Cardiac ventricle fibroblast (primary cell): Measurements from ENCODE around the gene IKBKG. TPM values are rescaled to one million over a fixed set of nuclear protein-coding genes. Genes with fewer than 3 reads are reported as not detected.

Source experiments
- total RNA-seq: library from RNA; depleted of rRNA; stranded (reverse); fragments of >200 nt; gene quantifications from 2 replicates; pipeline ENCODE4 v1.2.3, GENCODE V29; 2015

The IKBKG gene, protein sequence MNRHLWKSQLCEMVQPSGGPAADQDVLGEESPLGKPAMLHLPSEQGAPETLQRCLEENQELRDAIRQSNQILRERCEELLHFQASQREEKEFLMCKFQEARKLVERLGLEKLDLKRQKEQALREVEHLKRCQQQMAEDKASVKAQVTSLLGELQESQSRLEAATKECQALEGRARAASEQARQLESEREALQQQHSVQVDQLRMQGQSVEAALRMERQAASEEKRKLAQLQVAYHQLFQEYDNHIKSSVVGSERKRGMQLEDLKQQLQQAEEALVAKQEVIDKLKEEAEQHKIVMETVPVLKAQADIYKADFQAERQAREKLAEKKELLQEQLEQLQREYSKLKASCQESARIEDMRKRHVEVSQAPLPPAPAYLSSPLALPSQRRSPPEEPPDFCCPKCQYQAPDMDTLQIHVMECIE
- total RNA-seq: 12.6 and 16.6 TPM in 2 replicates

GRCh38 chrX:154547245-154548027, at the start of gene IKBKG:
TSS of gene IKBKG (plus strand) at chrX:154547620. CDS start at chrX:154552003, 4,383 bp downstream.

GRCh38 chrX:154515966-154516655, 31.3 kb upstream of the IKBKG start, which contains the start of gene FAM3A:
TSS of gene FAM3A (minus strand) at chrX:154516232. CDS start at chrX:154515772, 460 bp downstream.

GRCh38 chrX:154546354-154547244, 821 bp upstream of the IKBKG start, which contains the start of gene G6PD:
TSS of gene G6PD (minus strand) at chrX:154546846. CDS start at chrX:154546155, 691 bp downstream.

DNA sequence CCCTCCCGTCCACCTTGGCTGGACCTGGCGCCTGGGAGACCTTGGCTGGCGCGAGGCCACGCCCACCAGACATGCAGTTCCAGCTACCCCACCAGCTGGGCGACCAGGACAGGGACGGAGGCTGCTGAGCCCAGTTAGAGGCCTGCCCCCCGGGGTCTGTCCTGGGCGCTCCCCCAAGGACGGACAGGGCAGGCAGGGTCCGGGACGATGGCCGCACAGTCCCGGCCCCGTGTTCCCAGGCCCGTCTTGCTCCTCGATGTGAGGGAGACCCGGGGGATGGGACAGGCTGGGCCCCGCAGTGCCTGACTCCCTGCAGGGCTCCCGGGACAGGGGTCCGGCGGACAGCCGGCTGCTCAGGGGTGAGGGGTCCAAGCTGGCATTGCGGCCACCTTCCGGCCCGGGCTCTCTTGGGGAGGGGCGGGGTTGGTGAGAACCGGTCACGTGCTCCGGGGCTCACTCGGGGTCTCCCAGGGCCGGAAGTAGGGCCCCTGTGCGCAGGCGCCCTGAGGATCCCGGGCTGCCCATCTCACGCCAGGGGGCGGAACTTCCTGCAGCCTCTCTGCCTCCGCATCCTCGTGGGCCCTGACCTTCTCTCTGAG, 37.3 kb downstream of the IKBKG start, which contains the start of gene CTAG1A:
TSS of gene CTAG1A (plus strand) at position 549 of the 599 bp plus-strand sequence. CDS start 74 bp downstream, outside the sequence.

Other genes with a start within 250 kb of the IKBKG start
- gene FLNA, start 173.0 kb upstream of the IKBKG start, total RNA-seq: 881 and 1,006 TPM in 2 replicates
- 34.4 and 50.2 TPM in 2 replicates for gene EMD, start 168.3 kb upstream of the IKBKG start, total RNA-seq
- gene RPL10, start 149.2 kb upstream of the IKBKG start, total RNA-seq: 7,807 and 8,845 TPM in 2 replicates
- 26.5 and 27.6 TPM in 2 replicates for gene DNASE1L1, start 138.4 kb upstream of the IKBKG start, total RNA-seq
- gene TAFAZZIN, start 136.1 kb upstream of the IKBKG start, total RNA-seq: 12.3 and 16.3 TPM in 2 replicates
- 45.9 and 54.3 TPM in 2 replicates for gene ATP6AP1, start 118.9 kb upstream of the IKBKG start, total RNA-seq
- 59.0 and 65.1 TPM in 2 replicates for gene GDI1, start 110.5 kb upstream of the IKBKG start, total RNA-seq
- 42.4 and 49.1 TPM in 2 replicates for gene FAM50A, start 103.5 kb upstream of the IKBKG start, total RNA-seq
- gene PLXNA3, start 89.3 kb upstream of the IKBKG start, total RNA-seq: 13.2 and 20.2 TPM in 2 replicates
- gene LAGE3, start 68.3 kb upstream of the IKBKG start, total RNA-seq: 37.9 TPM in 2 replicates
- 20.4 and 25.5 TPM in 2 replicates for gene UBL4A, start 61.0 kb upstream of the IKBKG start, total RNA-seq
- 36.1 and 45.9 TPM in 2 replicates for gene SLC10A3, start 57.0 kb upstream of the IKBKG start, total RNA-seq
- 31.1 and 42.8 TPM in 2 replicates for gene FAM3A, start 31.4 kb upstream of the IKBKG start, total RNA-seq
- gene G6PD, start 774 bp upstream of the IKBKG start, total RNA-seq: 298 and 337 TPM in 2 replicates
- not detected in 2 replicates for gene CTAG1A, start 37.5 kb downstream of the IKBKG start, total RNA-seq
- not detected in 2 replicates for gene CTAG1B, start 71.7 kb downstream of the IKBKG start, total RNA-seq
- not detected in 2 replicates for gene CTAG2, start 106.0 kb downstream of the IKBKG start, total RNA-seq
- 2.9 and 3.4 TPM in 2 replicates for gene GAB3, start 203.5 kb downstream of the IKBKG start, total RNA-seq
- gene DKC1, start 215.2 kb downstream of the IKBKG start, total RNA-seq: 21.2 and 25.7 TPM in 2 replicates